Ovary (tissue), 1 donor: ENCODE results near the gene XYLT1.

Source experiments
- EP300 ChIP-seq: sonication (generic); formaldehyde crosslinking; IDR thresholded peaks from one replicate; pipeline ENCODE4 v1.6.1; 2017; ENCODE audit warnings: antibody characterized with exemption
- POLR2A ChIP-seq: fragments of 450-650 bp; IDR thresholded peaks from one replicate; pipeline ENCODE4 v1.6.1; 2017; ENCODE audit warnings: antibody characterized with exemption, mild to moderate bottlenecking, moderate library complexity

- TF ChIP-seq EP300 (no peak), POLR2A (no peak)
Observed at GRCh38 chr16:17252064-17252463, 218.7 kb downstream of the XYLT1 start.
